Effector memory CD8-positive, alpha-beta T cell (primary cell): ENCODE measurements around the gene LIX1L.
A peak's percentile ranks its signal among the peaks of the same experiment; 100 is the strongest.

Source experiments
- ATAC-seq: fragments of 150-1000 bp; cut with Tn5 transposase; replicated peaks from 2 replicates; pipeline ENCODE4 v1.10.0; 2021; ENCODE audit warnings: mild to moderate bottlenecking, moderate library complexity
- DNase-seq, 3 experiments: peaks; one replicate each; pipeline ENCODE4 v3.0.0; 2021
- H3K27ac Mint-ChIP-seq, 2 donors: one replicate each; pipeline ENCODE4 v1.8.0; 2022; ENCODE audit warnings: mild to moderate bottlenecking in 2 of 2, mixed read lengths in 2 of 2, moderate library complexity in 2 of 2
- H3K27me3 Mint-ChIP-seq, 2 donors: one replicate each; pipeline ENCODE4 v1.8.0; 2022; ENCODE audit warnings: mixed read lengths in 2 of 2
- H3K36me3 Mint-ChIP-seq: one replicate; pipeline ENCODE4 v1.8.0; 2022; ENCODE audit warnings: mild to moderate bottlenecking, moderate library complexity, mixed read lengths; ENCODE audit not compliant: insufficient read depth
- H3K4me1 Mint-ChIP-seq, 2 donors: one replicate each; pipeline ENCODE4 v1.8.0; 2022; ENCODE audit warnings: low read depth in 2 of 2, mixed read lengths in 2 of 2
- H3K4me3 Mint-ChIP-seq, 2 donors: one replicate each; pipeline ENCODE4 v1.8.0; 2022; ENCODE audit warnings: mild to moderate bottlenecking in 2 of 2, mixed read lengths in 2 of 2, moderate library complexity in 2 of 2
- H3K9me3 Mint-ChIP-seq, 2 donors: one replicate each; pipeline ENCODE4 v1.8.0; 2022; ENCODE audit warnings: mixed read lengths in 2 of 2

LIX1L gene

DNA sequence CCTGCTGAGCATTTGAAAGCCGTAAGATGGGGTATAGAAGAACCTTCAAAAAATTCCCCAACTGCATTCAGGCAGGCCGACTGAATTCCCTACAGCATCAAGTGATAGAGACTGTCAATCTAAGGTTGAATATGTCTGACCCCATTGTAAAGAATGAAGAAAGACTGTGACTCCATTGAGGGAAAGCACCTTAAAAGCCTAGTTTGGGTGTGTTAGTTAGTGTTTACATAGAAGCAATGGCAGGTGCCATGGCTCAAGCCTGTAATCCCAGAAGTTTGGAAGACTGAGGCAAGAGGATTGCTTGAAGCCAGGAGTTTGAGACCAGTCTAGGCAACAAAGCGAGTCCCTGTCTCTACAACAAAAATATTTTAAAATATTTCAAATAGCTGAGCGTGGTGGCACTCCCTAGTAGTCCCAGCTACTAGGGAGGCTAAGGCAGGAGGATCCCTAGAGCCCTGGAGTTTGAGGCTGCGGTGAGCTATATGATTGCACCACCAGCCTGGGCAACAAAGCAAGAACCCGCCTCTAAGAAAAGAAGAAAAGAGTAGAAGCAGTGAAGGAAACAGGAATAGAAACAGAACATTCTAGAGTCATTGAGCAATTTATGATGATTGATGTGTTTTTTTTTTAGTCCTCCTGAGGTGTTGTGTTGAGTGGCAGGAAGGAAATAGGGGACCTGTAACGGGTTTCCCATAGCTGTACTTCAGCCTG is 22.1 kb upstream of the LIX1L start:
- Mint-ChIP-seq H3K4me1 (peaks cover 28 to 39% of the 10 kb centered on the region in 2 donors), H3K36me3 (peaks cover 10% of the 10 kb centered on the region), H3K9me3 (no peaks in the 10 kb centered on the region), H3K27me3 (no peaks in the 10 kb centered on the region), H3K4me3 (no peak overlapping the region), H3K27ac (no peak overlapping the region)
- ATAC-seq = peak; percentile 51
- DNase-seq = no peak

GRCh38 chr1:145978854-145979745 is 21.3 kb upstream of the LIX1L start:
- DNase-seq (peak; percentile 51 to 61 (median 56)), ATAC-seq (peak; percentile 74)
- H3K36me3 Mint-ChIP-seq = peaks cover 11% of the 10 kb centered on the region
- no peak overlapping the region for H3K27ac Mint-ChIP-seq
- H3K4me3 Mint-ChIP-seq = no peak overlapping the region
- H3K4me1 Mint-ChIP-seq = peaks cover 24 to 32% of the 10 kb centered on the region in 2 donors
- H3K27me3 Mint-ChIP-seq = no peaks in the 10 kb centered on the region
- no peaks in the 10 kb centered on the region for H3K9me3 Mint-ChIP-seq

- Mint-ChIP-seq H3K36me3 (peaks cover 11% of the 10 kb centered on the region), H3K4me1 (peaks cover 17 to 28% of the 10 kb centered on the region in 2 donors), H3K9me3 (no peaks in the 10 kb centered on the region), H3K27ac (no peak overlapping the region), H3K27me3 (no peaks in the 10 kb centered on the region), H3K4me3 (no peak overlapping the region)
- DNase-seq (no peak), ATAC-seq (no peak)
These were observed 20.6 kb upstream of the LIX1L start for GRCh38 chr1:145978471-145978853.

GRCh38 chr1:145977486-145978470 is 20.0 kb upstream of the LIX1L start:
- H3K4me1 Mint-ChIP-seq = peaks cover 14 to 22% of the 10 kb centered on the region in 2 donors
- peaks cover 11% of the 10 kb centered on the region for H3K36me3 Mint-ChIP-seq
- no peaks in the 10 kb centered on the region for H3K27me3 Mint-ChIP-seq
- H3K9me3 Mint-ChIP-seq = no peaks in the 10 kb centered on the region
- peak; percentile 63 to 73 (median 66) for DNase-seq
- peak; percentile 45 for ATAC-seq
- no peak overlapping the region for H3K4me3 Mint-ChIP-seq
- H3K27ac Mint-ChIP-seq = no peak overlapping the region

- Mint-ChIP-seq H3K36me3 (peaks cover 11% of the 10 kb centered on the region), H3K9me3 (no peaks in the 10 kb centered on the region), H3K4me3 (no peak overlapping the region), H3K4me1 (peaks cover 8 to 15% of the 10 kb centered on the region in 2 donors), H3K27me3 (no peaks in the 10 kb centered on the region), H3K27ac (no peak overlapping the region)
- no peak for ATAC-seq
- DNase-seq = no peak
These were observed 19.2 kb upstream of the LIX1L start for GRCh38 chr1:145977016-145977415.

DNA sequence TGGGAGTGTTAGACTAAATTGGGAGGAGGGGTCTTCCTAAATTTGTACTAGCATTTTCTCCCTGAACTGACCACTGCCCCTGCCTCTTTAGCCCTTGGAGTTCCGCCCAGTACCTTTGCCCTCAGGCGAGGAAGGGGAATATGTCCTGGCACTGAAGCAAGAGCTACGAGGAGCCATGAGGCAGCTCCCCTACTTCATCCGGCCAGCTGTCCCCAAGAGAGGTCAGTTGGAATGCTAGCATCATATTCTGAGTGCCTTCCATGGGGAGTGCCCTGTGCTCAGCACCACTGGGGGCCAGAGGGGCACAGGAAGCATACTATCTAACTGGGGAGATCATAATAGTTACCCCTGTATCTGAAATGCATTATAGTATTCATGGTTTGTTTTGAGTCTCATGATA is 17.4 kb upstream of the LIX1L start:
- no peak for ATAC-seq
- Mint-ChIP-seq H3K27ac (peak overlapping the region in 1 of 2 donors; percentile 58), H3K4me3 (no peak overlapping the region)

DNA sequence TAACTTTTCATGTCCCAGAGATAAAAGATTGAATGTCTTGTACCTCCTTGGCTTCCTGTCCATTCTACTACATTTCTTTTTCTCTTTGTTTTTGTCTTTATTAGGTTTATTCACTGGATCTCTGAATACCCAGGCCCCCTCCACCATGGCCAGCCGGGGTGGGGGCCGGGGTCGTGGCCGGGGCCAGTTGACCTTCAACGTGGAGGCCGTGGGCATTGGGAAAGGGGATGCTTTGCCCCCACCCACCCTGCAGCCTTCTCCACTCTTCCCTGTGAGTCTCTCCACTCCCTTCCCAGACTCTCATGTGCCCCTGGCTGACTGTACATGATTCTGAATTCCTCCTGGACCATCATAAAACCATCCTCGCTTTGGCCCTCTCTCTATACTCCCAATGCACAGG is 16.9 kb upstream of the LIX1L start:
- Mint-ChIP-seq H3K27ac (peak overlapping the region in 1 of 2 donors; percentile 58), H3K27me3 (no peaks in the 10 kb centered on the region), H3K9me3 (no peaks in the 10 kb centered on the region), H3K36me3 (peaks cover 11% of the 10 kb centered on the region), H3K4me1 (peaks cover 1 to 13% of the 10 kb centered on the region in 2 donors), H3K4me3 (no peak overlapping the region)
- DNase-seq (no peak), ATAC-seq (no peak)

More for the DNA sequence above, 17.4 kb upstream of the LIX1L start:
- Mint-ChIP-seq H3K9me3 (no peaks in the 10 kb centered on the region), H3K27me3 (no peaks in the 10 kb centered on the region), H3K36me3 (peaks cover 11% of the 10 kb centered on the region), H3K4me1 (peaks cover 1 to 13% of the 10 kb centered on the region in 2 donors)
- DNase-seq = no peak

- H3K4me1 Mint-ChIP-seq = peaks cover 4 to 13% of the 10 kb centered on the region in 2 donors
- ATAC-seq (no peak), DNase-seq (no peak)
- H3K27me3 Mint-ChIP-seq = no peaks in the 10 kb centered on the region
- H3K36me3 Mint-ChIP-seq = peaks cover 8% of the 10 kb centered on the region
- peak overlapping the region in 1 of 2 donors; percentile 33 for H3K27ac Mint-ChIP-seq
- no peak overlapping the region for H3K4me3 Mint-ChIP-seq
- no peaks in the 10 kb centered on the region for H3K9me3 Mint-ChIP-seq
These were observed 14.8 kb upstream of the LIX1L start for GRCh38 chr1:145972580-145972979.

DNA sequence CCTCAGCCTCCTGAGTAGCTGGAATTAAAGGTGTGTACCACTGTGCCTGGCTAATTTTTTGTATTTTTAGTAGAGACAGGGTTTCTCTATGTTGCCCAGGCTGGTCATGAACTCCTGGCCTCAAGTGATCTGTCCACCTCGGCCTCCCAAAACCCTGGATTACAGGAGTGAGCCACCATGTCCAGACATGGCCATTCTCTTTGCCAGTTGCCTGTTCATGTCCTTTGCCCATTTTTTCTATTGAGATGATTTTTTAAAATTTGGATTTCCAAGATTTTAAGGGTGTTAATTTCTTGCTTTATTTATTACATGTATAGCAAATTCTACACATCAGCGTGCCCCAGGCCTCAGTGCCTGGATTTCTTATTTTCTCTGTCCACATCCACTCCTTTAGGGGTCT is 9.5 kb upstream of the LIX1L start:
- Mint-ChIP-seq H3K27me3 (no peaks in the 10 kb centered on the region), H3K36me3 (no peaks in the 10 kb centered on the region), H3K9me3 (no peaks in the 10 kb centered on the region), H3K4me1 (peaks cover 26 to 29% of the 10 kb centered on the region in 2 donors), H3K4me3 (peak overlapping the region in 1 of 2 donors; percentile 25), H3K27ac (no peak overlapping the region)
- ATAC-seq = no peak
- DNase-seq = no peak

DNA sequence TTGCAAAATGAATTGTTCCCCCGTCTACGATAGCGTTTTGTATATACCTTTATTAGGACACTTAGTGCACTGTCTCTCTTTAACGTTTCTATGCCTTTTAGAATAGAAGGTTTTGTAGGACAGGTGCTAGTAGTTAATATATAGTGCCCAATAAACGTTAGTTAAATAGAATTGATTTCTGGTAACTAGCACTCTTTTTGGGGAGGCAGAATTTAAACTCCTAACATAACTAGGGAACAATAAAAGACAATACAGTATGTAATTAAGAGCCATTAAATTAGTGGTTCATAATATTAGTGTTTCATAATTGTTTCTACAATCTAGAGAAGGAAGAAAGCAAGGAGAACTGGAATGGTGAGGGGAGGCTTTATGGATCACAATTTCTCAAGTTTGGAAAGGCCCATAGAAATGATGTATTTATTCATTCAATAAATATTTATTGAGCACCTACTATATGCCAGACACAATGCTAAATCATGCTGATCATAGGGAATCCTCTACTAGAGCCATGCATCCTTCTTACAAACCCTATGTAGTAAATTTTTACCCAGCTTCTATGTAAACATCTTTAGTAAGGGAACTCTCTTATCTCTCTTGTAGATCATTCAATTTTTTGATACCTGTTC is 7.4 kb upstream of the LIX1L start:
- Mint-ChIP-seq H3K36me3 (no peaks in the 10 kb centered on the region), H3K4me1 (peaks cover 33 to 42% of the 10 kb centered on the region in 2 donors), H3K27ac (peak overlapping the region; percentile 89 to 93), H3K4me3 (peak overlapping the region; percentile 96 to 99), H3K27me3 (no peaks in the 10 kb centered on the region), H3K9me3 (no peaks in the 10 kb centered on the region)
- ATAC-seq (no peak), DNase-seq (no peak)

DNA sequence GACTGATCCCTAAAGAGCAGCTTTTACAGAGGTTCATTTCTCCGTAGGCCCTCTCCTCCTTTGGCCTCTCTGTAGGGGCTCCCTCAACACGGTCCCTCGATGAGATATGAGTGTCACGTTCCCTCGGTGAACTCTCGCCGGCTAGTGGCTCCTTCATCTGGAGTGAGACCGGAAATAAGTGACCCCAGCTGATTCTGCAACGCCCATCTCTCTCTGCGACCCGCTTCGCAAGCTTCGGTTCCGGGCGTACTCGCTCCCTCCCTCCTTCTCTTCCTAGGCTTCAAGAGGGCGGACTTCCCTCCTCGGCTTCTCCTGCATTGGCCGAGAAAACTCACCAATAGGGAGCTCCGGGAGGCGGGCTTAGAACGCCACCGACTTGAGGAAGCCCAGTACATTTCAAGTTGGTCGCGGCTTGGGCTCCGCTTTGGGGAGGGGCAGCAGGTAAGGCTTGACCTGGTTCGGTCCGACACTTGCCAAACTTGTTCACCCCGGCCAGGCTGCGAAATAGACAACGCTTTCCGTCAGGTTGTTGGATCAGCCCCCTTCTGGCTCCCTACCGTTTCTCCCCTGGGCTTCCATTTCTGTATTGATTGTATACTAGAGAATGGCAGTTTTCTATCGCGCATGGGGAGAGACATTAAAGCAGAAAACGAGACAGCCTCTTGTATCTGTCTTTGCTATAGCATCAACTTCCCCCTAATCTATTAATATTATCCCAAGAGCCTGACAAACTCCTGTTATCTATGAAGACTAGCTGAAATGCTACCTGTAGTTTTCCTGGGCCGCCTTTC is 6.7 kb upstream of the LIX1L start, which contains the start of the genes ANKRD34A and POLR3GL:
TSS of gene ANKRD34A (minus strand) at position 248 of the 791 bp plus-strand sequence. CDS start 2,816 bp downstream, outside the sequence.
TSS of gene POLR3GL (plus strand) at position 363 of the 791 bp plus-strand sequence. CDS start 10,176 bp downstream, outside the sequence.
- peaks cover 39 to 45% of the 10 kb centered on the region in 2 donors for H3K4me1 Mint-ChIP-seq
- ATAC-seq (peak; percentile 90), DNase-seq (peak; percentile 85 to 91 (median 91))
- H3K27me3 Mint-ChIP-seq = no peaks in the 10 kb centered on the region
- no peaks in the 10 kb centered on the region for H3K9me3 Mint-ChIP-seq
- peak within 1 kb of the TSS; percentile 96 to 99 for H3K4me3 Mint-ChIP-seq
- no peaks in the 10 kb centered on the region for H3K36me3 Mint-ChIP-seq
- peak within 1 kb of the TSS; percentile 89 to 93 for H3K27ac Mint-ChIP-seq
